Measurements from ENCODE around the gene BCL2A1.
"Not testable (repeated sequence)": the region's sequence is repeated elsewhere in the genome, so short reads cannot be mapped to it uniquely, and the experiment has no call there.

Gene BCL2A1

GRCh38 chr15:79915776-79916501 lies 55.1 kb downstream of the BCL2A1 start:
- H3K4me2 ChIP-seq (ENCODE audit: low read length); H3K27me3 ChIP-seq (ENCODE audit: low read depth, low read length); H4K20me1 ChIP-seq (ENCODE audit: insufficient read depth, low read length); H2AFZ ChIP-seq (ENCODE audit: low read depth, low read length); H3K4me1 ChIP-seq (ENCODE audit: low read length); H3K4me3 ChIP-seq (ENCODE audit: low read length); H3K27ac ChIP-seq (ENCODE audit: low read length); H3K9ac ChIP-seq (ENCODE audit: low read length): not testable (repeated sequence)
- H3K79me2 ChIP-seq (ENCODE audit: low read length) = peaks cover 72% of the 10 kb centered on the region
- peaks cover 74% of the 10 kb centered on the region for H3K9me3 ChIP-seq (ENCODE audit: insufficient read depth, low read length)
- peaks cover 96% of the 10 kb centered on the region for H3K36me3 ChIP-seq (replicated peaks; ENCODE audit: low read depth, low read length)

GRCh38 chr15:79914728-79915127 lies 56.3 kb downstream of the BCL2A1 start:
- no peaks in the 10 kb centered on the region for H3K27me3 ChIP-seq (ENCODE audit: low read depth, low read length)
- H3K79me2 ChIP-seq (ENCODE audit: low read length) = peaks cover 65% of the 10 kb centered on the region
- no peak overlapping the region for H3K9ac ChIP-seq (ENCODE audit: low read length)
- no peak overlapping the region for H3K4me2 ChIP-seq (ENCODE audit: low read length)
- peaks cover 94% of the 10 kb centered on the region for H3K36me3 ChIP-seq (replicated peaks; ENCODE audit: low read depth, low read length)
- H3K4me1 ChIP-seq (ENCODE audit: low read length) = peaks cover 10% of the 10 kb centered on the region
- no peak overlapping the region for H3K27ac ChIP-seq (ENCODE audit: low read length)
- no peak overlapping the region for H2AFZ ChIP-seq (ENCODE audit: low read depth, low read length)
- H3K4me3 ChIP-seq (ENCODE audit: low read length) = no peak overlapping the region
- H3K9me3 ChIP-seq (ENCODE audit: insufficient read depth, low read length) = peaks cover 76% of the 10 kb centered on the region
- TF ChIP-seq EZH2phosphoT487 (IDR thresholded peaks at IDR 0.05; ENCODE audit: low read depth) = no peak
- TF ChIP-seq CTCF (IDR thresholded peaks at IDR 0.05; ENCODE audit: low read depth, low read length) = no peak
- no peaks in the 10 kb centered on the region for H4K20me1 ChIP-seq (ENCODE audit: insufficient read depth, low read length)
